Prostate gland (tissue), 2 donors: Measurements from ENCODE around the gene HSPBP1.

Experiments used
- CTCF ChIP-seq, 4 experiments: fragments of 200-600 bp in 2 of 4; fragments of 450-650 bp in 2 of 4; sonication (generic) in 2 of 4; IDR thresholded peaks; 1 replicate in 3 of 4; 2 replicates in 1 of 4; pipeline ENCODE4 v1.5.1; 2016 to 2019; ENCODE audit warnings: antibody characterized with exemption in 4 of 4, mild to moderate bottlenecking in 2 of 4, moderate library complexity in 2 of 4
- POLR2A ChIP-seq: fragments of 450-650 bp; IDR thresholded peaks from one replicate; pipeline ENCODE4 v1.6.1; 2016; ENCODE audit warnings: antibody characterized with exemption, mild to moderate bottlenecking

GRCh38 chr19:55247621-55248099, 32.2 kb downstream of the HSPBP1 start:
- TF ChIP-seq CTCF (IDR thresholded peaks at IDR 0.05) (no peak), POLR2A (no peak)
